ENCODE measurements around the gene MUC6. TPM values are rescaled to one million over a fixed set of nuclear protein-coding genes. Genes with fewer than 3 reads are reported as not detected.

MUC6 gene
- total RNA-seq, 1 experiment from 2014 or later, result not detected

GRCh38 chr11:1002406-1002984 is 34.0 kb downstream of the MUC6 start:
- no peak for DNase-seq (ENCODE audit: low spot score)
- Histone ChIP-seq H3K27me3 (replicated peaks; ENCODE audit: insufficient read depth, low read depth, low read length, poor library complexity) (no peaks in the 10 kb centered on the region), H3K27ac (ENCODE audit: low read depth, low read length, poor library complexity, severe bottlenecking) (no peak overlapping the region), H3K4me1 (ENCODE audit: insufficient read depth, low read length, poor library complexity, severe bottlenecking) (no peaks in the 10 kb centered on the region), H3K36me3 (ENCODE audit: insufficient read depth, low read length, poor library complexity, severe bottlenecking) (no peaks in the 10 kb centered on the region), H3K9me3 (ENCODE audit: low read depth, low read length, poor library complexity, severe bottlenecking) (no peaks in the 10 kb centered on the region), H3K4me3 (ENCODE audit: low read depth, low read length, poor library complexity, severe bottlenecking) (no peak overlapping the region)
- TF ChIP-seq EZH2 (IDR thresholded peaks at IDR 0.05; ENCODE audit: borderline replicate concordance, low read depth, low read length, poor library complexity, severe bottlenecking) (no peak), CTCF (conservative IDR thresholded peaks at IDR 0.05; ENCODE audit: low read depth, low read length) (no peak)
- intact Hi-C loops (cut with micrococcal nuclease; ENCODE audit: unreplicated experiment), result no loop called here
- no TSS peak for BruUV-seq (replicated peaks)
- CTCF ChIA-PET, result no interaction called here
- POLR2A ChIA-PET (ENCODE audit: low non-redundant PET), result no interaction called here

GRCh38 chr11:1001617-1002405 is 34.7 kb downstream of the MUC6 start:
- H3K9me3 ChIP-seq (ENCODE audit: low read depth, low read length, poor library complexity, severe bottlenecking), result no peaks in the 10 kb centered on the region
- ChIA-PET POLR2A (ENCODE audit: low non-redundant PET) (no interaction called here), CTCF (no interaction called here)
- no peak for DNase-seq (ENCODE audit: low spot score)
- intact Hi-C loops (cut with micrococcal nuclease; ENCODE audit: unreplicated experiment), result no loop called here
- no TSS peak for BruUV-seq (replicated peaks)
- H3K36me3 ChIP-seq (ENCODE audit: insufficient read depth, low read length, poor library complexity, severe bottlenecking), result no peaks in the 10 kb centered on the region
- H3K4me1 ChIP-seq (ENCODE audit: insufficient read depth, low read length, poor library complexity, severe bottlenecking), result no peaks in the 10 kb centered on the region
- no peak for TF ChIP-seq EZH2 (IDR thresholded peaks at IDR 0.05; ENCODE audit: borderline replicate concordance, low read depth, low read length, poor library complexity, severe bottlenecking)
- no peaks in the 10 kb centered on the region for H3K27me3 ChIP-seq (replicated peaks; ENCODE audit: insufficient read depth, low read depth, low read length, poor library complexity)
- no peak overlapping the region for H3K4me3 ChIP-seq (ENCODE audit: low read depth, low read length, poor library complexity, severe bottlenecking)
- H3K27ac ChIP-seq (ENCODE audit: low read depth, low read length, poor library complexity, severe bottlenecking), result no peak overlapping the region

GRCh38 chr11:1000357-1001278 is 35.9 kb downstream of the MUC6 start:
- Histone ChIP-seq H3K36me3 (ENCODE audit: insufficient read depth, low read length, poor library complexity, severe bottlenecking) (no peaks in the 10 kb centered on the region), H3K9me3 (ENCODE audit: low read depth, low read length, poor library complexity, severe bottlenecking) (no peaks in the 10 kb centered on the region), H3K4me1 (ENCODE audit: insufficient read depth, low read length, poor library complexity, severe bottlenecking) (no peaks in the 10 kb centered on the region), H3K27ac (ENCODE audit: low read depth, low read length, poor library complexity, severe bottlenecking) (no peak overlapping the region), H3K4me3 (ENCODE audit: low read depth, low read length, poor library complexity, severe bottlenecking) (no peak overlapping the region), H3K27me3 (replicated peaks; ENCODE audit: insufficient read depth, low read depth, low read length, poor library complexity) (no peaks in the 10 kb centered on the region)
- DNase-seq (ENCODE audit: low spot score), result no peak
- BruUV-seq (replicated peaks), result no TSS peak
- CTCF ChIA-PET, result no interaction called here
- POLR2A ChIA-PET (ENCODE audit: low non-redundant PET), result no interaction called here
- no peak for TF ChIP-seq EZH2 (IDR thresholded peaks at IDR 0.05; ENCODE audit: borderline replicate concordance, low read depth, low read length, poor library complexity, severe bottlenecking)
- no peak for TF ChIP-seq CTCF (conservative IDR thresholded peaks at IDR 0.05; ENCODE audit: low read depth, low read length)
- intact Hi-C loops (cut with micrococcal nuclease; ENCODE audit: unreplicated experiment), result no loop called here
